ENCODE measurements around the gene YPEL4.

DNA sequence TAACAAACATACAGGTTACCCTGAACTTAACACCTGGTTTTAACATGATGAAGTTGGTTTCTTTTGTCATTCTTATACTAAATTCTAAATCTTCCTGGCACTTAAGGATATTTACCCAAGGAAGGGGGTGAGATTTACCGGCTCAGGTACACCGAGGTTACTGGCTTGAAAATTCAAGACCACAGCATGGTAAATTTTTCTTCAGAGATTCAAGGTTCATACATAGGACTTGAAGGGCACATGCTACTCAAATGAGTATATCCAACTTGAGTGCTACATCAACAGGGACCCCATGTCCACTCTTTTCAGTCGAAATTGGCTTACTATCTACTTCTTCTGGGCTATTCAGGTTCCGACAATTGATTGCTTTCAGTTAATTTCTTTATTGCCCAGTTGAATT, 39.5 kb downstream of the YPEL4 start:
- TF ChIP-seq YY1 (IDR thresholded peaks at IDR 0.05; ENCODE audit: insufficient read depth, insufficient read length) (no peak), ZNF274 (IDR thresholded peaks at IDR 0.05; ENCODE audit: low read depth, low read length) (no peak)
